GM10847 (cell line): ENCODE measurements around the gene FAM25G.

ENCODE experiments used
- POLR2A ChIP-seq: IDR thresholded peaks from 2 replicates; pipeline ENCODE4 v1.6.1; 2011; ENCODE audit not compliant: insufficient read length; ENCODE audit errors: extremely low read depth

FAM25G gene

GRCh38 chr10:47451273-47451997, 40.1 kb downstream of the FAM25G start:
- TF ChIP-seq POLR2A, result no peak

- TF ChIP-seq POLR2A, result no peak
Observed at GRCh38 chr10:47450442-47450841, 41.1 kb downstream of the FAM25G start.

- no peak for TF ChIP-seq POLR2A
Observed at GRCh38 chr10:47449979-47450378, 41.5 kb downstream of the FAM25G start.

GRCh38 chr10:47449102-47449978, 42.2 kb downstream of the FAM25G start:
- TF ChIP-seq POLR2A, result no peak

GRCh38 chr10:47447705-47448104, 43.8 kb downstream of the FAM25G start:
- TF ChIP-seq POLR2A, result no peak

GRCh38 chr10:47447209-47447608, 44.3 kb downstream of the FAM25G start:
- TF ChIP-seq POLR2A, result no peak

- TF ChIP-seq POLR2A, result no peak
Observed at GRCh38 chr10:47445720-47446119, 45.8 kb downstream of the FAM25G start.

GRCh38 chr10:47444047-47444446, 47.5 kb downstream of the FAM25G start:
- no peak for TF ChIP-seq POLR2A

GRCh38 chr10:47443145-47443544, 48.4 kb downstream of the FAM25G start:
- TF ChIP-seq POLR2A, result no peak

- no peak for TF ChIP-seq POLR2A
Observed at GRCh38 chr10:47442351-47442750, 49.1 kb downstream of the FAM25G start.

GRCh38 chr10:47441938-47442337, 49.6 kb downstream of the FAM25G start:
- no peak for TF ChIP-seq POLR2A

GRCh38 chr10:47440207-47440606, 51.3 kb downstream of the FAM25G start:
- TF ChIP-seq POLR2A, result no peak

- TF ChIP-seq POLR2A, result no peak
Observed at GRCh38 chr10:47438857-47439474, 52.5 kb downstream of the FAM25G start.
